ENCODE data around the gene XIAP.
"Not testable (repeated sequence)": the region's sequence is repeated elsewhere in the genome, so short reads cannot be mapped to it uniquely, and the experiment has no call there.

XIAP gene

DNA sequence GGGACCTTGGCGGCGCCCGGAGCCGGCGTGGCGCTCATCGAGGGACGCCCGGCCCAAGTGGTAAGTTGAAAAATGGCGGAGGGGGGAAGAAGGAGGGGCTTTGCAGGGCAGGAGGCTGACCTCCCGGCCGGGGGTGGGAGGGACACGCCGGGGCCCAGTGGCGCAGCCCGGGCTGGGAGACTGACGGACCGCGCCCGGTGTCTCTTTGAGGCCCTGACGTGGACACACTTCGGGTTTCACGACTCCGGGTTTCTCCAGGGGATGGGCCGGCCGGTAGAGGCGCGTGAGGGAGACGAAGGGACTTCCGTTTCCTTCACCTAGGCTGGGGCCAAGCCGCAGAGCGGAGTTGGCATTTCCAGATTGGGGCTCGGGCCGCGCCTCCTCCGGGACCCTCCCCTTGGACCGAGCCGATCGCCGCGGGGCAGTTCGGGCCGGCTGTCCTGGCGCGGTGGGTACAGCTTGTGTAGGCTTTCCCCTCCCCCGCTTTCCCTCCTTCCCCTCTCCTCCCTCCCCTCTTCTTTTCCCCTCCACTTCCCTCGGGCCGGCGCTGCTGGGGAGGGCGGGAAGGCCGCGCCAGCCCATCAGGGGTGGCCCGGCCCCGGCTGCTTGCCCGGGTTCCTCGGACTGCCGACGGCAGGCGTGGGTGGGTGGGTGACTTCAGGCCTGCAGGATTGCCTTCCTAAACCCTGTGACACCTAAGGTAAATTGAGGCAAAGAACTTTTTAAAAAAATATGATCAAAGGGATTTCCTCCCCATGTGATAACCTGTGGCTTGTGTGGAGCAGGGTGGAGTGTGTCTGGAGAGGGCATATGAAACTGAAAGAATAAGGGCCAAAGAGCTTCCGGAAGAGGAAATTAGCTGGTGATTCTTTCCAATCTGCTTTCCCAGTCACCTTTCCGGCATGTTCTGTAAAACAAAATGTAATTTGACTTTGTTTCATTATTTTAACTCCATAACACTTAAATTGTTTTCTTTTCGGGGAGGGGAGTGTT is at the start of gene XIAP:
XIAP (plus strand) TSS at position 208 of the 993 bp plus-strand sequence. CDS start 25,610 bp downstream, outside the sequence.
- peak; percentile 46 for DNase-seq (ENCODE audit: low read depth, low spot score)
- Histone ChIP-seq H3K9ac (ENCODE audit: insufficient read length, low read depth) (peak within 1 kb of the TSS; percentile 70), H3K4me1 (ENCODE audit: insufficient read depth, insufficient read length) (no peaks in the 10 kb centered on the region), H3K36me3 (ENCODE audit: insufficient read depth, insufficient read length, low read length) (no peaks in the 10 kb centered on the region), H3K4me3 (ENCODE audit: insufficient read length, low read depth) (peak within 1 kb of the TSS; percentile 45), H3K27me3 (ENCODE audit: insufficient read depth, insufficient read length) (no peaks in the 10 kb centered on the region), H3K9me3 (ENCODE audit: insufficient read depth, low read length) (no peaks in the 10 kb centered on the region)
- TF ChIP-seq SUZ12 (IDR thresholded peaks at IDR 0.05; ENCODE audit: extremely low read depth, insufficient read depth, insufficient read length) (no peak), YY1 (IDR thresholded peaks at IDR 0.05; ENCODE audit: insufficient read depth, insufficient read length) (no peak), ZNF274 (IDR thresholded peaks at IDR 0.05; ENCODE audit: low read depth, low read length) (no peak)

DNA sequence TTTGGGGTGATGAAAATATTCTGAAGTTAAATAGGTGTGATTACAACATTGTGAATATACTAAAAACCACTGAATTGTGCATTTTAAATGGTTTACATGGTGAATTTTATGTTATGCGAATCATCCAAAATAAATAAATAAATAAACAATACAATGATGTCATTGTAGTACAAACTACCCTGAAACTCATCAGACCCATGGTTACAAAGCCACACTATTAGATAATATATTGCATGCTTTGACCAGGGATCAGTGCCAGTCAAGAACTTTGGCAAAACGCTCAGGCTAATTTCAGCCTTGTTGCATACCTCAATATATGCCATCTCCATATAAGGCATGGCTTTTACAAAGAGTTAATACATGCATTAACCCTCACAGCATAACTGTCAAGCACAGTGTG is 45.5 kb upstream of the XIAP start:
- Histone ChIP-seq H3K4me3 (ENCODE audit: insufficient read length, low read depth) (no peak overlapping the region), H3K9me3 (ENCODE audit: insufficient read depth, low read length) (no peaks in the 10 kb centered on the region), H3K9ac (ENCODE audit: insufficient read length, low read depth) (no peak overlapping the region), H3K27me3 (ENCODE audit: insufficient read depth, insufficient read length) (peaks cover 2% of the 10 kb centered on the region), H3K36me3 (ENCODE audit: insufficient read depth, insufficient read length, low read length) (no peaks in the 10 kb centered on the region), H3K4me1 (ENCODE audit: insufficient read depth, insufficient read length) (no peaks in the 10 kb centered on the region)
- no peak for TF ChIP-seq ZNF274 (IDR thresholded peaks at IDR 0.05; ENCODE audit: low read depth, low read length)
- no peak for TF ChIP-seq SUZ12 (IDR thresholded peaks at IDR 0.05; ENCODE audit: extremely low read depth, insufficient read depth, insufficient read length)
- TF ChIP-seq YY1 (IDR thresholded peaks at IDR 0.05; ENCODE audit: insufficient read depth, insufficient read length) = no peak
- no peak for DNase-seq (ENCODE audit: low read depth, low spot score)

DNA sequence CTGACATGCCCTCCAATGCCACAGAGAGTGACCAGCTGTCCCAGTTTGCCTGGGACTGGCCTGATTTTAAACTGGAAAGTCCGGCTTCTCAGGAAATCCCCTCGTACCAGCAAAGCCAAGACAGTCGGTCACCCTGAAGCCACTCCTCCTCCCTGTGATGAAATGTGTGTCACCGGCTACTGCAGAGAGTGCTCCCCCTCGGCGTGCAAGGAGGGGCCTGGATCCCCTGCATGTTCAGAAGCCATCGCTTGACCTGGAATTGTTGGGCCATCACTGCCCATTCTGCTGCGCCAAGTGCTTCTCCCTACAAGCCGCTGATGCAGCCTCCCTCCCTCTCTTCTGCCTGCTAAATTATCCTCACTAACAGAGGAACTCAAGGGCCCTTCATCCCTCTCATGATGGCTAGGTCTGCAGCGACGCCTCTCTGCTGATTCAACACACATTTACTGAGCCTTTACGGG is 44.9 kb upstream of the XIAP start:
- H3K36me3 ChIP-seq (ENCODE audit: insufficient read depth, insufficient read length, low read length); H3K9ac ChIP-seq (ENCODE audit: insufficient read length, low read depth); H3K4me3 ChIP-seq (ENCODE audit: insufficient read length, low read depth); H3K9me3 ChIP-seq (ENCODE audit: insufficient read depth, low read length); H3K4me1 ChIP-seq (ENCODE audit: insufficient read depth, insufficient read length); H3K27me3 ChIP-seq (ENCODE audit: insufficient read depth, insufficient read length); DNase-seq (ENCODE audit: low read depth, low spot score): not testable (repeated sequence)

DNA sequence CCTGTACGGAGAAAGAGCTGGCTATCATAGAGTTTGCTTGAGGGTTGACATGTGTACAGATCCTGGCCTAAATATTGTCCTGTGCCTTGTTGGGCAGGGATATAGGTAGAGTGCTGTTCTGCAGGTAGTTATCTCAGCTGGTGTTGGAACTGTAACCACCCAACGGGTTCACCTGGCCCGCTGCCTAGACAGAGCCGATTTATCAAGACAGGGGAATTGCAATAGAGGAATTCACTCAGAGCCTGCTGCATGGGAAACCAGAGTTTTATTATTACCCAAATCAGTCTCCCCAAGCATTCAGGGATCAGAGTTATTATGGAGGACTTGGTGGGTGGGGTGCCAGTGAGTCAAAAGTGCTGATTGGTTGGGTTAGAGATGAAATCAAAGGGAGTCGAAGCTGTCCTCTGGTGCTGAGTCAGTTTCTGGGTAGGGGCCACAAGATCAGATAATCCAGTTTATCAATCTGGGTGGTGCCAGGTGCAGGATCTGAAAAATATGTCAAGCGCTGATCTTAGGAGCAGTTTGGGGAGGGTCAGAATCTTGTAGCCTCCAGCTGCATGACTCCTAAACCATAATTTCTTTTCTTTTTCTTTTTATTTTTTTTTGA is 42.5 kb upstream of the XIAP start:
- H3K36me3 ChIP-seq (ENCODE audit: insufficient read depth, insufficient read length, low read length) = no peaks in the 10 kb centered on the region
- no peaks in the 10 kb centered on the region for H3K9me3 ChIP-seq (ENCODE audit: insufficient read depth, low read length)
- peaks cover 11% of the 10 kb centered on the region for H3K27me3 ChIP-seq (ENCODE audit: insufficient read depth, insufficient read length)
- H3K9ac ChIP-seq (ENCODE audit: insufficient read length, low read depth) = no peak overlapping the region
- H3K4me1 ChIP-seq (ENCODE audit: insufficient read depth, insufficient read length) = no peaks in the 10 kb centered on the region
- H3K4me3 ChIP-seq (ENCODE audit: insufficient read length, low read depth) = no peak overlapping the region
- no peak for DNase-seq (ENCODE audit: low read depth, low spot score)
- no peak for TF ChIP-seq YY1 (IDR thresholded peaks at IDR 0.05; ENCODE audit: insufficient read depth, insufficient read length)
- no peak for TF ChIP-seq ZNF274 (IDR thresholded peaks at IDR 0.05; ENCODE audit: low read depth, low read length)
- TF ChIP-seq SUZ12 (IDR thresholded peaks at IDR 0.05; ENCODE audit: extremely low read depth, insufficient read depth, insufficient read length) = no peak

DNA sequence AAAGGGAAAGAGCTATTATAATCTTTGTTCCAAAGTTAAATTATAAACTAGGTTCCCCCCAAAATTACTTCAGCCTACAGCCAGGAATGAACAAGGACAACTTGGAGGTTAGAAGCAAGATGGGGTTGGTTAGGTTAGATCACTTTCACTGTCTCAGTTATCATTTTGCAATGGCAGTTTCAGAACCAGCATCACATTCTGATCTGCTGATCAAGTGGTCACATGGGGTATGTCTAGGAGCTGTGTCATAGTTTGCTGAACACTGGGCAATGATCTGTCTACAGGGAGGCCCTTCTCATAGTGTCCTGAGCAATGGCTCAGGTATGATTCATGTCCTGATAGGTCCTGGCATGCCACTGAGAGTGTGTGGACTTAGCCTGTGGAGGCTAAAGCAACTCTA is 41.6 kb upstream of the XIAP start:
- Histone ChIP-seq H3K4me3 (ENCODE audit: insufficient read length, low read depth) (no peak overlapping the region), H3K4me1 (ENCODE audit: insufficient read depth, insufficient read length) (no peaks in the 10 kb centered on the region), H3K9me3 (ENCODE audit: insufficient read depth, low read length) (no peaks in the 10 kb centered on the region), H3K9ac (ENCODE audit: insufficient read length, low read depth) (no peak overlapping the region), H3K36me3 (ENCODE audit: insufficient read depth, insufficient read length, low read length) (no peaks in the 10 kb centered on the region), H3K27me3 (ENCODE audit: insufficient read depth, insufficient read length) (peaks cover 11% of the 10 kb centered on the region)
- TF ChIP-seq YY1 (IDR thresholded peaks at IDR 0.05; ENCODE audit: insufficient read depth, insufficient read length) (no peak), SUZ12 (IDR thresholded peaks at IDR 0.05; ENCODE audit: extremely low read depth, insufficient read depth, insufficient read length) (no peak), ZNF274 (IDR thresholded peaks at IDR 0.05; ENCODE audit: low read depth, low read length) (no peak)
- no peak for DNase-seq (ENCODE audit: low read depth, low spot score)

DNA sequence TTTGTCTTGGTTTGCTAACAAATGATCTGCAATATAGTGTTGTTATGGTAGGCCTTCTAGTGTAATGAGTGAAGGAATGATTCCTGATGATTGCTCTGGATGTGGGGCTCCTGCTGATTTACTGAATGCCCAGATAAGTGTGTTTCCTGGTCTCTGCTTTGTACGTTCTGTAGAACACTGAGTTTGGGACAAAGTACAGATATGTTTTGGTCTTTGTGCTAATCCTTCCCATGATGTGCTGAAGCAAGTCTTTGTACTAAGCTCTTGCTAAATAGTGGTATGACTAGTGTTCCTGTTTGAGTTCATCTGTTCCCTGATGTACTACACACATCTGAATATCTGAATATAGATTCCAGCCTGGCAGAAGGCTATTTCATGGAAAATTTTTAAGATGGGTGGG is 36.9 kb upstream of the XIAP start:
- no peak for DNase-seq (ENCODE audit: low read depth, low spot score)
- Histone ChIP-seq H3K36me3 (ENCODE audit: insufficient read depth, insufficient read length, low read length) (no peaks in the 10 kb centered on the region), H3K4me3 (ENCODE audit: insufficient read length, low read depth) (no peak overlapping the region), H3K9ac (ENCODE audit: insufficient read length, low read depth) (no peak overlapping the region), H3K4me1 (ENCODE audit: insufficient read depth, insufficient read length) (no peaks in the 10 kb centered on the region), H3K27me3 (ENCODE audit: insufficient read depth, insufficient read length) (peaks cover 9% of the 10 kb centered on the region), H3K9me3 (ENCODE audit: insufficient read depth, low read length) (no peaks in the 10 kb centered on the region)
- TF ChIP-seq SUZ12 (IDR thresholded peaks at IDR 0.05; ENCODE audit: extremely low read depth, insufficient read depth, insufficient read length) (no peak), YY1 (IDR thresholded peaks at IDR 0.05; ENCODE audit: insufficient read depth, insufficient read length) (no peak), ZNF274 (IDR thresholded peaks at IDR 0.05; ENCODE audit: low read depth, low read length) (no peak)

DNA sequence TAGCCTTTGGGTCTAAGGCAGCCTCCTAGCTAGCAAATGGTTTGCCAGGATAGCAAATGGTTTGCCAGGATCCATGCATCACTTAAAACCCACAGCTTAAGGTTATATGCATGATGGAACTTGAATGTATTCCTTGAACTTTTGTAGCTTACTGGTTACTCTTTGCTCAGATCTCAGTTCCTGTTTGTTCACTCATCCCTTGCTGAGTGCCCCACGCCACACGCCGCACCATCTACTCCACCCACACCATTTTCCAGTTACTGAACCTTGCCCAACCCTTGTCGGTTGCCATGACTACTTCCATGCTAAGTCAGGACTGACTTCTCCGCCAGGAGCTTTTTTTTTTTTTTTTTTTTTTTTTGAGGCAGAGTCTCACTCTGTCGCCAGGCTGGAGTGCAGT is 29.5 kb upstream of the XIAP start:
- H3K9me3 ChIP-seq (ENCODE audit: insufficient read depth, low read length) = no peaks in the 10 kb centered on the region
- DNase-seq (ENCODE audit: low read depth, low spot score) = no peak

More for the DNA sequence above, 29.5 kb upstream of the XIAP start:
- H3K9ac ChIP-seq (ENCODE audit: insufficient read length, low read depth) = no peak overlapping the region
- H3K27me3 ChIP-seq (ENCODE audit: insufficient read depth, insufficient read length) = no peaks in the 10 kb centered on the region
- no peak overlapping the region for H3K4me3 ChIP-seq (ENCODE audit: insufficient read length, low read depth)
- no peaks in the 10 kb centered on the region for H3K4me1 ChIP-seq (ENCODE audit: insufficient read depth, insufficient read length)
- TF ChIP-seq YY1 (IDR thresholded peaks at IDR 0.05; ENCODE audit: insufficient read depth, insufficient read length) (no peak), SUZ12 (IDR thresholded peaks at IDR 0.05; ENCODE audit: extremely low read depth, insufficient read depth, insufficient read length) (no peak), ZNF274 (IDR thresholded peaks at IDR 0.05; ENCODE audit: low read depth, low read length) (no peak)
- no peaks in the 10 kb centered on the region for H3K36me3 ChIP-seq (ENCODE audit: insufficient read depth, insufficient read length, low read length)

All from NT2/D1 (cell line).